ENCODE results near the gene ANO3. TPM values are rescaled to one million over a fixed set of nuclear protein-coding genes. Genes with fewer than 3 reads are reported as not detected.

ANO3 gene
- total RNA-seq, 1 donor from 2014 or later = 0.29 TPM

- DNase-seq (ENCODE audit: extremely low spot score, unreplicated experiment) = no peak
- H3K4me1 Mint-ChIP-seq (ENCODE audit: unreplicated experiment) = no peaks in the 10 kb centered on the region
- H3K27ac Mint-ChIP-seq = no peak overlapping the region
- H3K4me3 Mint-ChIP-seq = no peak overlapping the region
- no peaks in the 10 kb centered on the region for H3K27me3 Mint-ChIP-seq
- H3K36me3 Mint-ChIP-seq = no peaks in the 10 kb centered on the region
- no peaks in the 10 kb centered on the region for H3K9me3 Mint-ChIP-seq
- TF ChIP-seq CTCF (conservative IDR thresholded peaks at IDR 0.05) = no peak
Observed at GRCh38 chr11:26655287-26655686, 323.4 kb downstream of the ANO3 start.

- H3K4me3 Mint-ChIP-seq = no peak overlapping the region
- no peaks in the 10 kb centered on the region for H3K27me3 Mint-ChIP-seq
- H3K4me1 Mint-ChIP-seq (ENCODE audit: unreplicated experiment) = no peaks in the 10 kb centered on the region
- no peak for DNase-seq (ENCODE audit: extremely low spot score, unreplicated experiment)
- TF ChIP-seq CTCF (conservative IDR thresholded peaks at IDR 0.05) = no peak
- no peaks in the 10 kb centered on the region for H3K36me3 Mint-ChIP-seq
- H3K9me3 Mint-ChIP-seq = no peaks in the 10 kb centered on the region
- no peak overlapping the region for H3K27ac Mint-ChIP-seq
Observed at GRCh38 chr11:26662916-26663315, 331.0 kb downstream of the ANO3 start.

GRCh38 chr11:26665036-26665435 is 333.1 kb downstream of the ANO3 start:
- H3K27me3 Mint-ChIP-seq = no peaks in the 10 kb centered on the region
- no peaks in the 10 kb centered on the region for H3K9me3 Mint-ChIP-seq
- no peaks in the 10 kb centered on the region for H3K4me1 Mint-ChIP-seq (ENCODE audit: unreplicated experiment)
- H3K27ac Mint-ChIP-seq = peak overlapping the region; percentile 68
- H3K36me3 Mint-ChIP-seq = no peaks in the 10 kb centered on the region
- no peak for DNase-seq (ENCODE audit: extremely low spot score, unreplicated experiment)
- peak overlapping the region; percentile 14 for H3K4me3 Mint-ChIP-seq
- TF ChIP-seq CTCF (conservative IDR thresholded peaks at IDR 0.05) = no peak

- Mint-ChIP-seq H3K27me3 (no peaks in the 10 kb centered on the region), H3K36me3 (no peaks in the 10 kb centered on the region), H3K4me1 (ENCODE audit: unreplicated experiment) (no peaks in the 10 kb centered on the region), H3K4me3 (no peak overlapping the region), H3K27ac (no peak overlapping the region), H3K9me3 (no peaks in the 10 kb centered on the region)
- no peak for DNase-seq (ENCODE audit: extremely low spot score, unreplicated experiment)
- TF ChIP-seq CTCF (conservative IDR thresholded peaks at IDR 0.05) = no peak
Observed at GRCh38 chr11:26665946-26666345, 334.0 kb downstream of the ANO3 start.

GRCh38 chr11:26675233-26675928 is 343.5 kb downstream of the ANO3 start:
- no peaks in the 10 kb centered on the region for H3K27me3 Mint-ChIP-seq
- H3K9me3 Mint-ChIP-seq = peaks cover 7% of the 10 kb centered on the region
- H3K4me1 Mint-ChIP-seq (ENCODE audit: unreplicated experiment) = peaks cover 6% of the 10 kb centered on the region
- H3K36me3 Mint-ChIP-seq = no peaks in the 10 kb centered on the region
- no peak overlapping the region for H3K27ac Mint-ChIP-seq
- no peak overlapping the region for H3K4me3 Mint-ChIP-seq
- DNase-seq (ENCODE audit: extremely low spot score, unreplicated experiment) = no peak
- TF ChIP-seq CTCF (conservative IDR thresholded peaks at IDR 0.05) = no peak

Data from type B pancreatic cell (in vitro differentiated cells).